Renal cortical epithelial cell (primary cell): ENCODE data around the gene GRHL1. TPM values are rescaled to one million over a fixed set of nuclear protein-coding genes. Genes with fewer than 3 reads are reported as not detected.
A peak's percentile ranks its signal among the peaks of the same experiment; 100 is the strongest.
"Not testable (repeated sequence)": the region's sequence is repeated elsewhere in the genome, so short reads cannot be mapped to it uniquely, and the experiment has no call there.

ENCODE experiments used
- DNase-seq: peaks from one replicate; pipeline ENCODE4 v3.0.0-alpha.2; 2011; ENCODE audit warnings: low read depth
- total RNA-seq: library from RNA; depleted of rRNA; stranded (reverse); fragments of >200 nt; gene quantifications from 2 replicates; pipeline ENCODE4 v1.2.3, GENCODE V29; 2014

GRHL1 gene
- total RNA-seq, 1 donor from 2014 or later = 1.7 TPM

- no peak for DNase-seq
These were observed 71.6 kb downstream of the GRHL1 start for GRCh38 chr2:10022966-10023662.

DNA sequence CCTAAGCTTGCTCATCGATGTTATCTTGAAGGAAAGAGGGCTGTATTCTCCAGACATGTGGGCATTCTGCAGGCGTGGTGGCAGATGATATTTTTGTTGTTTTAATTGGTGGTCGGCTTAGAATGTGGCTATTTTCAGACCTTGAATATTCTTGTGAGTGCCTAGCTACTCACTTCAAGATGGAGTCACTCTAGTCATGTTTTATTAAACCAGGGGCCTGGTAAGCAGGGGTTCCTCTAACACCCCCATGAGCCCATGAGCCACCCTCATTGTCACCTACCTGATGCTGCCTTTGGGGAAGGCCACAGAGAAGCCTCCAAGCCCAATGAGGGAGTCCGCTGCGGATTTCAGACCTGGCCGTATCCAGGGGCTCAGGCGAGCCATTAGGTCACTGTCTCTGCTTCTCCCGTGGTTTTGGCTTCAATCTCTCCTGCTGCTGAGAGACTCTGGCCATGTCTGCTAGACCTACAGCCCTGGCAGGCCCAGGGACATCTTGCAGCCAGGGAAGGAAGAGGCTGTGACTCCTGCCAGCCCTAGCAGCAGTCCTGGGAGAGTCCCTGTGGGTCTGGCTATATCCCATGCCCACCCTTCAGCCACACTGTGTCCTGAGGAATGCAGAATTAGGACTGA is 75.6 kb downstream of the GRHL1 start:
- DNase-seq = no peak

DNA sequence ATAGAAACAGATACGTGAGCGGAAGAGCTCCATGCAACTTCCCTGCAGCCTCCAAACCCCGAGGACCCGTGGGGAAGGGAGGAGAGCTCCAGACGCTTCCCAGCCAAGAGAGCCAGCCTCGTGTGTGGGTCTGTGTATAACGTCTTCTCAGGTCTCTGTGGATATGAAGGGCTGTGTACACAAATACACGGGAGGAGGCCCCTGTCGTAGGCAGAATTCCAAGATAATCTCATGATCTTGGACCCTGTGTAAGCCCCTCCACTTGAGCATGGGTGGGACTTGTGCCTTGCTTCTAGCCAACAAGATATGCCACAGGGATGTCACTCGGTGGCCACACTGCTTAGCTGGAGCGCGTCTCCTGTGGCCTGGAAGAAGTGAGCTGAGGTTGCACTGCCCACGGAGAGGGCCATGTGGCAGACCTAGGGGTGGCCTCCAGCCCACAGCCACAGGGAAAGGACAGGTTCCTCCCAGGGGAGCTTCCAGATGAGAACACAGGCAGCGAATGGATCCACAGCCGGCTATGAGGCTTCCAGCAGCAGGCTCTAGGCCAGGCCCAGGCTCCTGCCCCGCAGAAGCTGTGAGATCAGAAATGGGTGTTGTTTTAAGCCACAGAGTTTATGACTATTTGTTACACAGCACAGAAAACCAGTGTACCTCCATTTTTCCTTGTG is 76.3 kb downstream of the GRHL1 start:
- no peak for DNase-seq

DNA sequence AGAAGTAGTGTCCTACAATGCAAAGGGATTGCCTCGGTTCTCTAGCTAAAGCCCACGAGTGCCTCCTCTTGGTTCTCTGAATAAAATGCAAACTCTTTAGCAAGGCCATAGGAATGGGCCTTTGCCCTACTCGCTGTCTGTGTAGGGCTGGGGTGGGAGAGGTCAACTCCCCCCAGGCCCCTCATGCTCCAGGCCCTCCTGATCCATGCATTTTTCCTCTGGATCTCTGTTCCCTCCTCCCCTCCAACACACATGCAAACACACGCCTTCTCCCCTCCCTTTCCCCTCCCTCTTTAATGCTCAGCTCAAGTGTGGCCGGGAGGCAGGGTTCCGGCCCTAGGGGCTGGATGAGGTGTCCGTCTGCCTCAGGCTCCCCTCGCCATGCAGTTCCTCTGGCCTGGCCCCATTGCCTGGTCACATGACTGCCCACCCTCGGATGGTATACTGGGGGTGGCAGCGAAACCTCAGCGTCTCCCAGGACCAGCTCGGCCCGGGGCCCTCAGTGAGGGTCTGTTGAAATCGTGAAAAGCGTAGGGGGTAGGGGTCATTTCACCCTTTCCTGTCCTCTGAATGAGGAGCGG is 77.0 kb downstream of the GRHL1 start:
- no peak for DNase-seq

- DNase-seq = no peak
These were observed 77.7 kb downstream of the GRHL1 start for GRCh38 chr2:10028988-10029874.

- no peak for DNase-seq
These were observed 78.4 kb downstream of the GRHL1 start for GRCh38 chr2:10029875-10030223.

- DNase-seq = no peak
These were observed 78.8 kb downstream of the GRHL1 start for GRCh38 chr2:10030311-10030736.

DNA sequence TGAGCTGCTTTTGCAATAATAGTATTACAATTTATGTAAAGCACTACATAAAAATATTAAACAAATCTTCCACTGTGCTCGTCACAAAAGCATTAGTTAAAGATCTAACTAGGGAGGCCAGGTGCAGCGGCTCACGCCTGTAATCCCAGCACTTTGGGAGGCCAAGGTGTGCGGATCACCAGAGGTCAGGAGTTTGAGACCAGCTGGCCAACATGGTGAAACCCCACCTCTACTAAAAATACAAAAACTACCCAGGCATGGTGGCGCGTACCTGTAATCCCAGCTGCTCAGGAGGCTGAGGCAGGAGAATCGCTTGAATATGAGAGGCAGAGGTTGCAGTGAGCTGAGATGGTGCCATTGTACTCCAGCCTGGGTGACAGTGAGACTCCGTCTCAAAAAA is 79.3 kb downstream of the GRHL1 start:
- DNase-seq = not testable (repeated sequence)

DNA sequence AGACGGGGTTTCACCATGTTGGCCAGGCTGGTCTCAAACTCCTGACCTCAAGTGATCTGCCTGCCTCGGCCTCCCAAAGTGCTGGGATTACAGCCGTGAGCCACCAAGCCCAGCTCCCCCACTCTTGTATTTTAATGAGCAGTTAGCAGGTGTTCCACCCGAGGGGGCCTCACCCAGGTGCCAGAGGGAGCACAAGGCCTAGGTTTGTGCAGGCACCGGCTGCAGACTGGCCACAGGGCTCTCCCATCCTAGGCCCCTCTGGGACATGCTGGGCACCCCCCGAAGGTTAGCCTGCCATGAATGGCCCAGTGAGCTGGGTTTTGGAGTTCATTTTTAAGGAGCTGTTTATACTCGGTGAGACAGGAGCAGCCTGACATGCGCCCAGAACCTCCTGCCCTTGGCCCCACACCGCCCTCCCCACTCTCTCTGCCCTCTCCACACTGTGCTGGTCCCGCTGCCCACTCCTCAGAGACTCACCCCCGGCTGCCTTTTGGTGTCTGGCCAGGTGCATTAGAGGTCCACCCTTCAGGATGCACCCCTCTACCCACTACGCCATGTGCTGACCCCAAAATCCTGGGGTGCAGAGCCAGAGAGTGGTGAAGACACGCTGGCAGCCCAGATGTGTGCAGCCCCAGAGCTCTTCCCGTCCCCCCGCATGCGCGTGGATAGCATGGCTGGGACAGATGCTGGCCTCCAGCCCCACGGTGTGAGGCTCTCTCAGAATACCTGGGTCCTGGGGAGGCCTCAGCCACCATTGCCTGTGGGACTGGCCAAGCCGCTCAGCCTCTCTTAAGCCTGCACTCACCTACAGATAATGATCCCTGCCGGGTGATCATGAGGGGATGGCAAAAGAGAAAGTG is 80.6 kb downstream of the GRHL1 start:
- no peak for DNase-seq

DNA sequence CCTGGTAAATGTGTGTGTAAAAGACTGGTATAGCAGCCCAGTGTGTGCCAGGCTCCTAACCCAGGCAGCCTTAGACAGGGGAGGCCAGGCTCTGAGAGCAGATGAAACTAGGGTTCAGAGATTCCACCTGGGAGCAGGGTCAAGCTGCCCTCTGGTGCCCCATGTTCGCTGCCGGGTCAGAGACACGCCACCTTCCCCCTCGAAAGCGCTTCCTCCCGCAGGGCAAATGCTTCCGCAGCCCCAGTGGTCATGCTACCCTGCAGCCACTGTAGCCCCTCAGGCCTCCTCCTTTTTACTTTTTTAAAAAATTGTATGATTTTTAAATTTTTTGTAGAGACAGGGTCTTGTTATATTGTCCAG is 81.2 kb downstream of the GRHL1 start:
- DNase-seq = no peak

- DNase-seq = no peak
These were observed 81.9 kb downstream of the GRHL1 start for GRCh38 chr2:10033251-10034006.

GRCh38 chr2:10034333-10035052 is 83.0 kb downstream of the GRHL1 start:
- DNase-seq = no peak

DNA sequence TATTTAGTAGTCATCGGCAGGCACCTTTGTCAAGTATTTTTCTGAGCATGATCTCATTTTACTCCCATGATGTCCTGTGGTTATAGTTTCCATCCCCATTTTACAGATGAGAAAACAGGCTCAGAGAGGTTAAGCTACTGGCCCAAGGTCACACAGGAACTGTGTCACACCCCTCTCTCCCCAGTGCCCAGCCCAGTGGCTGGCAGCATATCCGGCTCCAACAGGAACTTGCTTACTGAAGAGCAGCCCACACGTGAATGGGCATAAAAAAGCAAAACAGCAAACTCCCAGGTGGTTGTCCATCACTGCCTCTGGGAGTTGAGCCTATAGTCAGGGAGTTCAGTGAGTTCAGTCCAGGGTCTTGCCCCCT is 83.5 kb downstream of the GRHL1 start:
- DNase-seq = no peak

DNA sequence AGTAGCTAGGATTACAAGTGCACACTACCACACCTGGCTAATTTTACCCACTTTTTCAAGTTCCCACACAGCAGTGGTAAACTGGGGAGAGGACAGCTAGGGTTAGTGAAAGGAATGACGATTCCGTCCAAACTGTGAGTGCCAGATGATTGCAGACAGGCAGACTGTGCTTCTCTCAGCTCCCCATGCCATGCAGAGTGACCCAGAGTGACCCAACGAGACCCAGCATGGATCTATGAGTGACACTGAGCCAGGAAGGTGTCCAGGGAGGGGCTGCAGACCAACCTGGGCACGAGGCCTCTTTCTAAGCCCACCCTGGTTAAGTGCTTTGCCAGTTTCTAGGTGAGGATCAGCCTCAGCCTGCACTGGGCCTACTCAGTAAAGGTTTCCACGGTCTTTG is 84.1 kb downstream of the GRHL1 start:
- no peak for DNase-seq

- peak; percentile 93 for DNase-seq
These were observed 84.8 kb downstream of the GRHL1 start for GRCh38 chr2:10036095-10036884.

- no peak for DNase-seq
These were observed 86.6 kb downstream of the GRHL1 start for GRCh38 chr2:10038123-10038522.

- DNase-seq = no peak
These were observed 87.2 kb downstream of the GRHL1 start for GRCh38 chr2:10038716-10039115.

DNA sequence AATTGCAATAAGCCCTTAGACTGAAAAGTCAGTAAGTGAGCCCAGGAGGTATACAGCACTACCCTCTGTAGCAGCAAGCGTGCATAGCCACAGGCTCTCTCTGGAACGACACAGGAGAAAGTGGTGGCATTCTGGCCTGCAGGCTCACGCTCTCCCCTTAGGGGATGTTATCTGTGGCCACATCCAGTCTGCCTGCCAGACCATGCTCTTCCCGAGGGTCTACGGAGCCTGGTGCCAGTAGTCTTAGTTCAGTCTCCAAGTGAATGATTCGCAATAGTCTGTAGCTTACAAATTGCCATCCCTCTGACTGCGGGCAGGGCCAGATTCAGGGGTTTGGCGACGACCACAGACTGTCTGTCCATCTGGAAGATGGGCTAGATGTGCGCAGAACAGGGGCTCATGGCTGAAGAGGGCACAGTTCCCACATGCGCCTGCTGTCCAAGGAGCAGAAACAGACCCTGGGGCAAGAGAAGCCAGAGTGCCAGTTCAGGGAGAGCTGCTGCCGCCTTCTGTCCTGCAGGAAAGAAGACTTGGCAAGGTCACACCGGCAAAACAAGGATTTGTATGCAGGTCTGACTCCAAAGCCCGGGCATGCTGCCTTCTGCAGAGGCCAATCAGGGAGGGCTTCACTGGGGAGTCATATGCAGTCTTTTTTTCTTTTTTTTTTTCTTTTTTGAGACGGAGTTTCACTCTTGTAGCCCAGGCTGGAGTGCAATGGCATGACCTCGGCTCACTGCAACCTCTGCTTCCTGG is 88.3 kb downstream of the GRHL1 start:
- DNase-seq = no peak
